Stimulated activated CD4-positive, alpha-beta T cell treated with anti-CD3 and anti-CD28 coated beads, Interleukin-4, amount 100 ng/mL, for 48 hours (primary cell): ENCODE data around the gene FADS2.

Experiments used
- DNase-seq, 2 donors: peaks; one replicate each; pipeline ENCODE4 v3.0.0-alpha.2; 2020; ENCODE audit warnings: low read depth in 2 of 2

The FADS2 gene

DNA sequence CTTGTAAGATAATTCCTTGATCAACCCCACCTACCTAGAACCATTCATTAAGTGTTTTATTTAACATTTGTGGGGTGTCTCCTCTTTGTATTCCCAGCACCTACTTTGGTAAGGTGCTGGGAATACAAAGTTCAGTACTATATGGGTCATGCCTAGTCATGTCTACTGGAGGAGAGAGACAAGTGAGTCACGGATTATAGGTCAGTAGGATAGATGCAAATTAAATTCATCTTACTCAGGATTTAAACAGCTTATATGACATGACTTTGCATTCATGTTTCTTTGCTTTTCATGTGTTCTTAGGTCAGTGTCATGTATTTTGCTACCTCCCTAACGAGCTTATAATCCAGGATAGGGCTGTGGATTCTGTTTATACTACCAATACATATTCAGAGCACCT, 7.9 kb upstream of the FADS2 start:
- no peak for DNase-seq

DNA sequence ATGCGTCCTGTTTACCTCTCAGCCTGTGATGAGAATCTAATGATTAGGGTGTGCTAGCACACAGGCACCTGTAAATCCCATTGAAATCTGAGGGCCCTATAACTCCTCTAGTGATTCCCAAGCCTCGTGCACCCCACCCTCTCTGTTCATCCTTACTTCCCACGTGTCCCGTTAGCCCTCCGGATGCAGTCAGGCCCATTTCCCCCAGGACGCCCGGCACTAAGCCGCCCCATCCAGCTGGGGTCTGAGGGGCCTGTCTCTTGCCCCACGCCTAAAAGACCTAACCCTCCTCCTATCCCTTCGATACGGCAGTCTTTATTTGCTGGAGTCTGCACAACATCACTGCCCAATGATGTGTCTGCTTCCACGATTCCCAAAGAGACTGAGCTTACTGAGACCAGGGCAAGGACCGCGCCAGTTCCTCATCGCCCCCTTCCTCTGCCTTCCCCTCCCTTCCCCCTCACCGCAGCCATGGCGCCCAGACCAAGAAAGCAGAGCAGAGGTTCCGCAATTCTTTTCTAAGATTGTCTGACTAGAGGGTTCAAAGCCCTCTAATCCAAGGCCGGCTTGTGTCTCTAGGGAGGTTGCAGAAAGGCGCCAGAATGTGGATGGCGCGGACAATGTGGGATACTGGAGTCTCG, 1.1 kb upstream of the FADS2 start:
- no peak for DNase-seq

DNA sequence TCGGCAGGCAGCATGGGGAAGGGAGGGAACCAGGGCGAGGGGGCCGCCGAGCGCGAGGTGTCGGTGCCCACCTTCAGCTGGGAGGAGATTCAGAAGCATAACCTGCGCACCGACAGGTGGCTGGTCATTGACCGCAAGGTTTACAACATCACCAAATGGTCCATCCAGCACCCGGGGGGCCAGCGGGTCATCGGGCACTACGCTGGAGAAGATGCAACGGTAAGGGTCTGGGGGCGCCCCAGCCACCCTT, 204 bp downstream of the FADS2 start:
- no peak for DNase-seq

DNA sequence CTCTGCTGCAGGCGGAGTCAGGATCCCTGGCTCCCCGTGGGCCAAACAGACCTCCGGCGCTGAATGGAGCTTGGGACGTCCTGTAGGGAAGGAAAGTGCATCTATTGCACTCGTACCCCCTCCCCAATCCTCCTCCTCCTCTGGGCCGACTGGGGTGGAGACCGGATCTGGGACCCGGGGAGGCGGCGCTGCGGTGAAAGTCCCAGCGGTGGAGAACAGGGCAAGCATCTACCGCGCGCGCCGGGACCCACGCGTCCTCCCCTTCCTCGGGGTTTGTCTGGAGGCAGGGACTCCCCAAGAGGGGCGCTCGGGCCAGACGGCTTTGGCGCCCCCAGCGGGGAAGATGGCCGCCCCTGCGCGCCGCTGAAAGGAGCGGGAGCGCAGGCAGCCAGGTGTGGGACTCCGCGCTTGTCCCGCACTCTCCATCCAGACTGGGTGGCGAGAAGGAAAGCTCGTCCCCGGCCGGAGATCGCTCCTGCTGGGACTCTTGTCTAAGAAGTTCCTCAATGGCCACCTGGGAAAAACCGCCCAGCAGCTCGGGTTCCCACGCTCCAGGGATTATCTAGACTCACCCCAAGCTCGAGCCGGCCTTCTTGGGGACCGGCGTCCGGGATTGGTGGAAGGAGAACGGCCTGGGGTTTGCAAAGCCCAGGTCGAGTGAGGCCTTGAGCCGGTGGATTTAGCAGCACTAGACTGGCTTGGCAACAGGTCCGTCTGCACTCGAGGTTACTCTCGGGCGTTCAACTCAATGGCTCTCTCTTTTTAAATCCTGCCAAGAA, 718 bp downstream of the FADS2 start:
- DNase-seq: peak in 1 of 2 donors; percentile 29

DNA sequence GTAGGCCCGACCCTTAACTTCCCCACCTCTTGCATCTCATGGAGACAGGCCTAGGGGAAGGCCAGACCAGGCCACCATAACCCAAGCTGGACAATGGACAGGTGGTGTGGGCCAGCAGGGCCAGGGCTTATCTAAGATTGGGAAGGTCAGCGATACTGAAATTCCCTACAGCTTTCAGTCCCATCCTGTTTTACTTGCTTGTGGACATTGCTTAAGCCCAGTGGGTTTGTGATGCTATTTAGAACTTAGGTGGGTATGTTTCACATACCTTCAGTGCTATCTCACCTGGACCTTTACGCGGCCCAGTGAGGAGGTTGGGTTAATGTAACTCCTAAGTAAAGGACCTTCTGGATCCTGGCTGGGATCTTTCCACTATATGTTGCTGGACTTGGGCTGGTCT, 1.7 kb downstream of the FADS2 start:
- no peak for DNase-seq

DNA sequence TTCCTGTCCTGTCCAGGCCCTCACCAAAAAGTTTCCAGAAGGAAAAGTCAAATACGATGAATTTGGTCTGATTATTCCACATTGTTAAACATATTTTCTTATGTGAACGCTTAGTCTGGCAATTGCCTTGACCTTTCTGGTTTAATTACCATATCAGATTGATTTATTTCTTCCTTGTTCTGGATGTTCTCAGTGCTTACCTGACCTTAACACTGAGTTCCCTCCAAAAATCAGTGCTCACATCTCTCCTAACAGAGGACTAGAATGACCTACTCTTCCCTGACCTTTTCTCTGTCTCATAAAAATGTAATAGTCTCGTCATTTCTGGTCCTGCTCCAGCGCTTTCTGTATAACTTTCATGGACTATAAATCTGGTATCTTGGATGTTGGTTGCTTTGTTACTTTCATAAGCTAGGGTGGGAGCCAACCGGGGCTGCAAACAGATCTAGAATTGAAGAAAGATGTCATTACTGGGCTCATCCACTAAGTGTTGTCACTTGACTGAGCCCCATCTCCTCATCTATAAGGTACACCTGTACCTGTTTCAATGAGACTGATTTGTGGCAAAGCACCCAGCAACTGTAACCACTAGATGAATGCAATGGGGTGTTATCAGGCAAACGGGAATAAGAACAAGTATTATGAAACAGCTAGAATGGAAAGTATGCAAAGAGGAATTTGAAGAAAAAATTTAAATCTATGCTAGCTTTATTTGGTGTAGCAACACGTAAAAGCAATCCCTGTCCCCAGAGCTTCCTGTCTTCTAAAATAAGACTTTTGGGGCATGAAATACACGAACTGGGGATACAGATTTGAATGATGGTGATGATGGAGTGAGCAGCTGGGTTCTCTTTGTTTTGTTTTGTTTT, 2.4 kb downstream of the FADS2 start:
- no peak for DNase-seq

DNA sequence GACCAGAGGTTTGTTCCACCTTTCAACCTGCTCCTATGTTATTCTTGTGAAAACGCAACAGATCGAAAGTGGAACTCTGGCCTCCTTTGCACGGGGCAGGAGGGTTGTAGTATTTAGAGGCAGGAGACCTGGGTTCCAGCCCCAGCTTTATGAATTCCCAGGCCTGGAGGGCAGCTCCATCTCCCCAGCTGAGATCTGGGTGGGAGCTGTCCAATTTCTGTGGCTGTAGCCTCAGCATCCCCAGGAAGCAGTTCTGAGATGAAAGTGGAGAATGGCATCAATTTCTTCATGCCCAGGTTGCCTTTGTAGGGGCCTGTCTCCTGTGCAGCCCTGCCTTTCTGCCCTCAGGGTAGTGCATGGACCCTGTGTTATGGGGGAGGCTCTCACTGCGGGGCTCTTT, 4.1 kb downstream of the FADS2 start:
- no peak for DNase-seq

DNA sequence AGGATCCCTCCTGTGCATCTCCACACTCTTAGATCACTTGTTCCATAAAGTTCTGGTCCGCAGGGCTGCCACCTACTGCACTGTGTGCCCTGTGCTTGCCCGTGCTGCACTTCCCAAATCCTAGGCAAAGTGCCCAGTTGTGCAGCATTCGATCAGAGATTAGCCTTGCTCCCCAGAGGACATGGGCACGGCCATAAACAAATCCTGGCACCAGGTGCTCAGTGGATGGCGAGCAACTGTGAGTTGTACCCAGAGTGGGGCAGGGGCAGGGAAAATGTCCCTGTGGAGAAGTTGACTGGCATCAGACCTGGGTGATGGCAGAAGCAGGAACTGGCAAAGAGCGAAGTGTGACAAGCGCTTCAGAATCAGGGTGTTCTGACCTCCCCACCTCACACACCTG, 4.7 kb downstream of the FADS2 start:
- no peak for DNase-seq

DNA sequence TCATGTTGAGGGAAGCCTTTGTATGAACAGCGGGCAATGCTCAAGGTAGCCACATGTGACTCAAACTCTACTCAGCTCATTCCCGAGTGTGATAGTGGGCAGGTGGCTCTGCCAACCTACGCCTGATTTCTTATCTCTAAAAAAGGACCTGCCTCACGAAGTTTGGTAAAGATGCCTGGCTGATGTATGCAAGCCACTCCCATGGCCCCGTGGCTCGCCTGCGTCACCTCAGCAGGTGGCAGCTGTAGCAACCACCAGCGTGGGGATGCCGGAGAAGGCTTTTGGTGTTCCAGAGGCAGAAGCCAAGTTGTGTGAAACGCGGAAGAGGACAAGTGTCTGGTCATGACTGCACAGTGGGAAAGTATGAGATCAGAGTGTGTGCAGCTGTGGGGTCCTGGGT, 5.4 kb downstream of the FADS2 start:
- no peak for DNase-seq

DNA sequence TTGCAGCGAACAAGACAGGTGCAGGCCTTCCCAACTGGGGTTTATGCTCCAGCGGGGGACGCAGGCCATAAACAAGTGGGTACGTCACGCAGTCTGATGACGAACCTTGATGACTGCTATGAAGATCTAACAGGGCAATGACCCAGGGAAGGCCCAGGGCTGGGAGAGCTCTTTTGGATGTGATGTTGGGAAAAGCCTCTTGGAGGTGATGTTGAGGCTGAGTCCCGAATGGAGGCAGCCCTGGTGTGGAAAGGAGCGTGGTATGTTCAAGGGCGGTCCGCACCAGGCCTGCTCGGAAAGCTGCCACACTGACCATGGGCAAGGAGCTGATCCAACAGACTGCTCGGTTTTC, 5.8 kb downstream of the FADS2 start:
- DNase-seq: no peak

DNA sequence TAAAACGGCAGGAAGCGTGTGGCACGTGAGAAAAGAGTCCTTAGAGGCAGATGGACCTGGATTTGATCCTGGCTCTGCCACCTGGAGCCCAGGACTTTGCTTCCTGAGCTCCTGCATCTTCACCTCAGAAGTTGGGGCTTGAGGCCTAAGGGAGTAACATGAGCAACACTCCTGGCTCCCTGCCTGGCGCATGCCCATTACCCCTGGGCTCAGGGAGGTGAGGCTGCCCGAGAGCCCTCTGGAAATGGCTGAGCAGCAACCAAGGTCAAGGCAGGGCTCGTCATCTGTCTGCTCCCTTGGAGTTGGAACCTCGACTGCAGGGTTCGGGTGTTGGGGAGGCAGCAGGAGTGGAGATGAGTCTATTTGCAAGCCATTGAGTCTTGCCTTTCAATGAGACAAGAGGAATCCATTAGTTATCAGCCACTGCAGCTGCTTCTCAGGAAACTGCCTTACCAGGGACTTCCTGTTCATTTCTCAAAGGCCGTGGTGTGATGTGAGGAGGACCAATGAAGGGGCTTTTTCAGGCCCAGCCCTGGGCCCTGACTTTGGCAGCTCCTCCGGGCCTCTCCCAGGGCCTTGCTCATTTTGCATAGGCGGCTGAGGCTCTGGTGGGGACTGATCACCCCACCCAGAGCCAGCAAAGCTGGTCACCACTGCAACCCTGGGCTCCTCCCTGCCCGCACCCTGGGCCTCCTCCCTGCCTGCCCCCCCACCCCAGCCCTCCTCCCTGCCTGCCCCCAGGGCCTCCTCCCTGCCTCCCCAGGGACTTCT, 6.4 kb downstream of the FADS2 start:
- DNase-seq: peak; percentile 12 to 31

DNA sequence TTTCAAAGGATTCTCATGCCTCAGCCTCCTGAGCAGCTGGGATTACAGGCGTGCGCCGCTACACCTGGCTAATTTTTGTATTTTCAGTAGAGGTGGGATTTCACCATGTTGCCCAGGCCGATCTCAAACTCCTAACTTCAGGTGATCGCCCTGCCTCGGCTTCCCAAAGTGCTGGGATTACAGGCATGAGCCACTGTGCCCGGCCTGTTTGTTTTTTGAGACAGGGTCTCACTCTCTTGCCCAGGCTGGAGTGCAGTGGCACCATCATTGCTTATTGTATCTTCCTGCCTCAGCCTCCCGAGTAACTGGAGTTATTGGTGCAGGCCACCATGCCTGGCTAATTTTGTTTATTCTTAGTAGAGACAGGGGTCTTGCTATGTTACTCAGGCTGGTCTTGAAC, 8.1 kb downstream of the FADS2 start:
- no peak for DNase-seq

DNA sequence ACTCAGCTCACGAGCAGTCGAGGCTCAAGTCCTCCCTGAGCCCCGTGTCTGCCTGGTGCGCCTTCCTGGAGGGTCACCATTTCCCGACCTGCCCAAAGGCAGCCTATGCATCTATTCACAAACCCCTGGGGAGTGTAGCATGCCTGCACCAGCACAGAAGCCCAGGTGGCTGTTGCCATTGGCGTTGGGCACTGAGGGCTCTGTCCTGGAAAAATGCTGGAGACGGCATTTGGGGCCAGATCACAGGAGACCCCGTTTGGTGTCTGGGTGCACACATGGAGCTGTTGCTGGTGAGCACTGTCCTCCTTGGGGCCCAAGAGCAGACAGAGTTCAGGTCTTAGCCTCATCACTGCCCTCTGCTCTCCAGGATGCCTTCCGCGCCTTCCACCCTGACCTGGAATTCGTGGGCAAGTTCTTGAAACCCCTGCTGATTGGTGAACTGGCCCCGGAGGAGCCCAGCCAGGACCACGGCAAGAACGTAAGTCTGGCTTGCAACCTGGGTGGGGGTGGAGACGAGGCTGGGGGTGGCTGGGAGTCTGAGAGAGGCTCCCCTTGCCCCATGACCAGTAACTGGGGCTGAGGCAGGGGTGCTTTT, 9.4 kb downstream of the FADS2 start:
- DNase-seq: no peak

DNA sequence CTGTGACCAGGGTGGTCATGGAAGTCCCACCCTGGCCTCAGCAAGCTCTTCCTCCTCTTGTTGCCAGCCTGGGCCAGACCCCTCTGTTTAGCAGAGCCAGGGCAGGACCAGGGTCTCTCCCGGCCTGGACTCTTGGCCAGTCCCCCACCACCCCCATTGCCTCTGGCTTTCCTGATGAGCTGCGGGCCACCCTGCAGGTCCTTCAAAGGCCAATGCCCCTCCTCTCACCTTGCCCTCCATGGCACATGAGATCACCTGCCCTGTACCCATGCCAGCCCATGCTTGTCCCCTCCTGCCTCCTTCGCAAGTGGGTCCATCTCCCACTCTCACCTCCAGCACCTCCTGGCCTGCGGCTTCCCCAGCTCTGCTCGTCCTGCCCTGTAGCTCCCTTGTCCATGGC, 10.4 kb downstream of the FADS2 start:
- no peak for DNase-seq

DNA sequence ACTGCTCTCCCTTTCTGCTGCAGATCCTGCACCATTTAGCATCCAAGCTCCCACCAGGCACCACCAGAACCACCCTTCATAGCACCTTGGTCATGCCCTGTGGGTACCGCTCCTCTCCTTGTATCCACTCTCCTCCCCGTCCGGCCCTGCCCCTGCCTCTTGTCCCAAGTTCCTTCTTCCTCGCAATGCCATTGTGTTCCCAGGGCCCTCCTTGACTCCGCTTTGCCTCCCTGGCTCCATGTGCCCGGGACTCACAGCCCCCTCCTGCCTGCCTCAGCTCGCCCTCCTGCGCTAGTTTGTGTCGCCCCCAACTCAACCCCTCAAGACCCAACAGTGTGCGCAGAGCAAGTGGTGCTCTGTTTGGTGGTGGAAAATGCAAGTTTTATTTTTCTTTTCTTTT, 10.8 kb downstream of the FADS2 start:
- no peak for DNase-seq

DNA sequence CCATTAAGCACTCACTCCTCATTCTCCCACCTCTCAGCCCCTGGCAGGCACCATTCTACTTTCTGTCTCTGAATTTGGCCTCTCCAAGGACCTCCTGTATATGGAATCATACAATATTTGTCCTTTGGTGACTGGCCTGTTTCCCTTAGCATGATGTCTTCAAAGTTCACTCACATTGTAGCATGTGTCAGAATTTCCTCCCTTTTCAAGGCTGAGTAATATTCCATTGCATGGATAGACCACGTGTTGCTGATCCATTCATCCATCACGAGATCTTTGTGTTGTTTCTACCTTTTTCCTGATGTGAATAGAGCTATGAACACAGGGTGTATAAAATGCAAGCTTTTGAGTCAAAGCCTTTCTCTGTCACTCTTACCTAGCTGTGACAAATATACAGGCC, 11.6 kb downstream of the FADS2 start:
- DNase-seq: no peak

DNA sequence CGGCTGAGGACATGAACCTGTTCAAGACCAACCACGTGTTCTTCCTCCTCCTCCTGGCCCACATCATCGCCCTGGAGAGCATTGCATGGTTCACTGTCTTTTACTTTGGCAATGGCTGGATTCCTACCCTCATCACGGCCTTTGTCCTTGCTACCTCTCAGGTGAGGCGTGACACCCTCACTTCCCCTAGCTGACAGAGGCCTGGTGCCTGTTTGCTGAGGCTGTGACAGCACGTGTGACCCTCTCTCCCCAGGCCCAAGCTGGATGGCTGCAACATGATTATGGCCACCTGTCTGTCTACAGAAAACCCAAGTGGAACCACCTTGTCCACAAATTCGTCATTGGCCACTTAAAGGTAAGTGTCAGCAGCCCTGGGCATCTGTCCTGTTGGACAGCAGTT, 12.3 kb downstream of the FADS2 start:
- DNase-seq: no peak

DNA sequence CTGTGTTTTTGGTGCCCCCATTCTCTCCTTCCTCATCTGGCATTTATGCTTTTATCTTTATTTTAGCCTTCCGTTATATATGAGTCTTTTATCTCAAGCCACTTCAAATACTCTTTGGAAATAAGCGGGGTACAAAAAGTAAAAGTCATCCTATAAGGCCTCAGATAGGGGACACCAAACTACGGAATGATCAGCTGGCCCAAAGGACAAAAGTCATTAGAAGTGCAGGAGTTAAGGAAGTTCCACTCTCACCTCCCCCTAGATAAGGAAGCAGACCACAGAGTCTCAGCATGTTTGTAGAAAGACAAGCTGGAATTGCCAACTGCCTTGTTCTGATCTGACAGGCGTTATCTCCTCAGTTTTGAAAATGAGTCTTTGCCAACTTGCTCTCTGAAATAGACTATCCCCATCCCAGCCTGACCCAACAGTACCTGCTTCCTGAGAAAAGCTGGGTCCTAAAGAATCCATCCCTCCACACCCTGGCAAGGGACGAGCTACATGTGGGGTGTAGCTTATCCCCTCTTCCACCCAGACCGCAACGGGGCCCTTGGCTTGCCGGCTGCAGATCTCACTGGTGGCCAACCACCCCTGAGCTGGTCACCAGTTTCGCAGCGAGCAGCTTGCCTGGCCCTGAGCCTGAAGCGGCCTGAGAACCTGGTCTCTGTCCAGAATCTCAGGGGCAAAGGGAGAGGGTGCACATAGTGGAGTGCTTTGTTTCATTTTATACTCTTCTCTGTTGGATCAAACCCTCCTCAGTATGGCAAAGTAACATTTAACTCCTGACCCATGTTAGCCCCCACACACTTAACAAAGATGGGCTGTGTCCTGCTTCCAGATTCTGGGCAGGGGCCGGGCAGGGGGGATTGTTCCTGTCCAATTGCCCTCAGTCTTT, 13.8 kb downstream of the FADS2 start:
- no peak for DNase-seq

DNA sequence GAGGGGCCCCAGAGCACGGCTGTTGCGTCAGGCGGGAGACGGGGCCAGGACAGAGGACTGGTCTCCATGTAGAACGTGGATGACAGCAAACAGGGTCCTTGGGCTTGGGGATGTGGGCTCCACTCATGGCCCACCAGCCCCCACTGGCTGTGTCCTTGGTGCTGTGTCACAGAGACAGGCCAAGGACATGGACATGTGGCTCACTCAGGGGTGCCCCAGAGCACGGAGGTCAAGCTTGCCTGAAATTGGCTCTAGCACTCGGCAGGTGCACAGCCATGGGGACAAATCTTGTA, 14.4 kb downstream of the FADS2 start:
- no peak for DNase-seq

DNA sequence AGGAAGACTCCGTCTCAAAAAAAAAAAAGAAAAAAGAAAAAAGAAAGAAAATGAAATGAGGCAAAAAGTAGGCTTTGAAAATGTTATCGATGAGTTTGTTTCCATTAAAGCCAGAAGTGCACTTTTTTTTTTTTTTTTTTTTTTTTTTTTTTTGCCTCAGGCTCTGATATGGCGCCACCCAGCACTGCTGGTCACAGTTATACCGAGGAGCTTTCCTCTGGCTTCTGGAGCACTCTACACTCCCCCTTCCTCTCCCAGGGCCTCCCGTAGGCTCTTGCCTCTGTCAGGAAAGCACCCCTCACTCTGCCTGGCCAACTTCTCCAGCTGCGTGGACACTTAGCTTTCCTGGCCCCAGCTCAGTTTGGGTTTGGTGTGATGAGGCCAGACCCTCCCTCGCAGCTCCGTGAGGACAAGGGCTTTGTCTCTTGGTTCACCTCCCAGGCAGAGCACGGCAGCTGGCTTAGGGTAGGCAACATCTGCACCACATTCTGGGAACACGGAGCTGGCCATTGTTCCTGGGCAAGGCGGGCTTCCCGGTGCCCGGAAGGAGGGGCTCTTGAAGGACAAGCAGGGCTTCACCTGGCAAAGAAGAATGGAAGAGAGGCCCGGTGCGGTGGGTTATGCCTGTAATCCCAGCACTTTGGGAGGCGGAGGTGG, 16.9 kb downstream of the FADS2 start:
- DNase-seq: no peak
